ENCODE measurements around the gene AFF1. TPM values are rescaled to one million over a fixed set of nuclear protein-coding genes. Genes with fewer than 3 reads are reported as not detected.

The AFF1 gene
- total RNA-seq, 2 experiments from 2014 or later: 47.3 to 57.8 TPM

DNA sequence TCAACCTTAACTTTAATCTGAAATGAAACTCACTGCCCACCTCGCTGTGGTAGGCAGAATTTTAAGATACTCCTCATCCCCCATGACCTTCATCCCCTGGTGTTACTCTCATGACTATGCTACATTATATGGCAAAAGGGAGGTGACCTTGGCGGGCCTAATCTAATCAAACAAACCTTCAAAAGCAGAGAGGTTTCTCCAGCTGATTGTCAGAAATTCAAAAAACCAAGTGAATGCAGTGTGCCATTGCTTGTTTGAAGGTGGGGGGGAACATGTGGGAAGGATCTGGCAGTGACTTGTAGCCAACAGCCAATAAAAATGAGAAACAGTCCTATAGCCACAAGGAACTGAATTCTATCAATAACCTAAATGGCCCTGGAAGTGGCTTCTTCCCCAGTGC, 237.1 kb downstream of the AFF1 start:
- POLR2A ChIA-PET: no interaction called here
- intact Hi-C loops (cut with DNase I, micrococcal nuclease): no loop called here
- H3K4me3 Mint-ChIP-seq: no peak overlapping the region
- ATAC-seq (no peak), DNase-seq (no peak)
- peaks cover 21% of the 10 kb centered on the region for H3K36me3 Mint-ChIP-seq (ENCODE audit: low read depth)
- no peak overlapping the region for H3K27ac Mint-ChIP-seq
- CTCF ChIA-PET: interaction anchor here (1.4 to 1.6 kb wide), 2 partner anchors 10 to 22 kb away, joined by 5 to 6 read pairs; no protein-coding TSS in a partner anchor
- no peaks in the 10 kb centered on the region for H3K9me3 Mint-ChIP-seq (ENCODE audit: low read depth)
- H3K4me1 Mint-ChIP-seq: peaks cover under 1% of the 10 kb centered on the region
- no peaks in the 10 kb centered on the region for H3K27me3 Mint-ChIP-seq

- intact Hi-C loops (cut with DNase I, micrococcal nuclease): no loop called here
- Mint-ChIP-seq H3K4me1 (no peaks in the 10 kb centered on the region), H3K36me3 (ENCODE audit: low read depth) (peaks cover 21% of the 10 kb centered on the region), H3K27me3 (no peaks in the 10 kb centered on the region), H3K9me3 (ENCODE audit: low read depth) (no peaks in the 10 kb centered on the region), H3K27ac (no peak overlapping the region), H3K4me3 (no peak overlapping the region)
- no peak for ATAC-seq
- DNase-seq: no peak
- CTCF ChIA-PET: no interaction called here
- POLR2A ChIA-PET: interaction anchor here (0.6 kb wide), 1 partner anchor 79 kb away, joined by 4 read pairs; no protein-coding TSS in a partner anchor
These were observed 239.9 kb downstream of the AFF1 start for GRCh38 chr4:87174672-87175071.

GRCh38 chr4:87179751-87180150, 244.9 kb downstream of the AFF1 start:
- intact Hi-C loops (cut with DNase I, micrococcal nuclease): no loop called here
- Mint-ChIP-seq H3K27me3 (no peaks in the 10 kb centered on the region), H3K27ac (no peak overlapping the region), H3K4me3 (no peak overlapping the region), H3K4me1 (no peaks in the 10 kb centered on the region), H3K9me3 (ENCODE audit: low read depth) (no peaks in the 10 kb centered on the region), H3K36me3 (ENCODE audit: low read depth) (peaks cover 11% of the 10 kb centered on the region)
- ChIA-PET CTCF (no interaction called here), POLR2A (interaction anchor here (0.6 kb wide), 1 partner anchor 956 kb away, joined by 5 read pairs; no protein-coding TSS in a partner anchor)
- ATAC-seq (no peak), DNase-seq (no peak)

DNA sequence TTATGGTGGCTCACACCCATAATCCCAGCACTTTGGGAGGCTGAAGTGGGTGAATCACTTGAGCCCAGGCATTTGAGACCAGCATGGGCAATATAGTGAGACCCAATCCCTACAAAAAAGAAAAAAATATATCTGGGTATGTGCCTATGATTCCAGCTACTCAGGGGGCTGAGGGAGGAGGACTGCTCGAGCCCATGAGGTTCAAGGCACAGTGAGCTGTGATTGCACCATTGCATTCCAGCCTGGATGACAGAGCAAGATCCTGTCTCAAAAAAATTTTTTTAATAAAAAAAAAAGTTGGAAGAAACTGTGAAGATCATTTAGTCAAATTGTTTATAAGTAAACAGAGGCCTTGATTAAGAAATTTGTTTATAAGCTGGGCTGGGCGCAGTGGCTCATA, 246.0 kb downstream of the AFF1 start:
- Mint-ChIP-seq H3K9me3 (ENCODE audit: low read depth) (no peaks in the 10 kb centered on the region), H3K27ac (no peak overlapping the region), H3K36me3 (ENCODE audit: low read depth) (peaks cover 8% of the 10 kb centered on the region), H3K27me3 (no peaks in the 10 kb centered on the region), H3K4me1 (no peaks in the 10 kb centered on the region), H3K4me3 (no peak overlapping the region)
- no peak for ATAC-seq
- intact Hi-C loops (cut with DNase I, micrococcal nuclease): no loop called here
- DNase-seq: no peak
- CTCF ChIA-PET: no interaction called here
- POLR2A ChIA-PET: interaction anchor here (0.7 kb wide), 2 partner anchors 10 to 220 kb away, joined by 3 to 5 read pairs; no protein-coding TSS in a partner anchor

DNA sequence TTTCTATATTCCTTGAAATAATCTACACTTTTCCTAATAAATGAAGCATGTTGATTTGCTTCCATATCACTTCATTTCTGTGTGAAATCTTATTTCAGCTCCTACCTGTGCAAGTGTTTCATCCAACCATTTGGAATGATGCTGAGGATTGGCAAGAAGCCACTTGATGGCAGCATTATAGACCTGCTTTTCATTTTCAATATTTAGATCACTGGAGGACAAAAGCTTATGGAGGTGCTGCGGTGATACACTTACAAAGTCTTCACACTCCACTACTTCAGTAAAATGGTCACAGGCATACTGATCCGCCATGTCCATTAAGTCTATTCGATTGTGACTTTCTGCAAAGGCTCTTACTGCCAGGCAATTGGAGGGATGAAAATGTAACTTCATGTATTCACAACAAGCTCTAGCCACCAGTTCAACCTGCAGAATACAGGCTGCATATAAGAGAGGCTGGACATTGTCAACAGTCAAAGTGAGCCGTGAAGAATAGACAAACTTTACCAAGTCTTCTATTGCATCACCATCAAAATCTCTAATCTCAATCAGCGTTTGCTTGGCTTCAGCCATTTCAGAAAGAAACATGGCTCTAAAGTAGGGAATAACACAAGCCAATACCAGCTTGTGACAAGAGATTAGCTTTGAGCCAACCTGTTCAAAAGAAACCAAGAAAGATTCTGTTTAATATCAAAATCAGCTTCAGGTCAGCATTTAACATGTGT, 250.5 kb downstream of the AFF1 start:
- CTCF ChIA-PET: interaction anchor here (1.4 kb wide), 1 partner anchor 18 kb away, joined by 4 read pairs; no protein-coding TSS in a partner anchor
- POLR2A ChIA-PET: interaction anchor here (0.6 kb wide), 1 partner anchor 52 kb away, joined by 4 read pairs; no protein-coding TSS in a partner anchor
- H3K27ac Mint-ChIP-seq: no peak overlapping the region
- H3K9me3 Mint-ChIP-seq (ENCODE audit: low read depth): no peaks in the 10 kb centered on the region
- intact Hi-C loops (cut with DNase I, micrococcal nuclease): no loop called here
- H3K4me1 Mint-ChIP-seq: no peaks in the 10 kb centered on the region
- peaks cover 1% of the 10 kb centered on the region for H3K36me3 Mint-ChIP-seq (ENCODE audit: low read depth)
- H3K27me3 Mint-ChIP-seq: no peaks in the 10 kb centered on the region
- no peak overlapping the region for H3K4me3 Mint-ChIP-seq
- ATAC-seq: no peak
- DNase-seq: no peak

DNA sequence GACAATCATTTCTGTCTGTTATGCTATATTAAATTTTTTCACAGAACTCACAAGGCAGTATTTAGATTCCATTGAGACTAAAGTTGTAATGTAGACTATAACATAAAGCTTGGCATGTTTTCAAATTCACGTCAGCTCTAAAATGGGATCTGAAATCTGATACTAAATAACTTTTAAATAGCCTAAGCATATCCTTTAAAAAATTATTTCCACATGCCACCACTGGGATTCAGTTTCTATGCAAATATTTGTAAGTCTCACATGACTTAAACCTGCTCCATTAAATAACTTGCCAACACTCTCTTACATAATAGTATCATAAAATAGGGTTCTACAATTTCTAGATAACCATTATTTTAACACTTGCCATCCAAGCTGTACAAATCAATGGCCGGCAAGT, 253.2 kb downstream of the AFF1 start:
- Mint-ChIP-seq H3K36me3 (ENCODE audit: low read depth) (peaks cover 6% of the 10 kb centered on the region), H3K27ac (no peak overlapping the region), H3K9me3 (ENCODE audit: low read depth) (no peaks in the 10 kb centered on the region), H3K4me1 (no peaks in the 10 kb centered on the region), H3K27me3 (no peaks in the 10 kb centered on the region), H3K4me3 (no peak overlapping the region)
- no peak for ATAC-seq
- ChIA-PET CTCF (no interaction called here), POLR2A (no interaction called here)
- intact Hi-C loops (cut with DNase I, micrococcal nuclease): no loop called here
- DNase-seq: no peak

DNA sequence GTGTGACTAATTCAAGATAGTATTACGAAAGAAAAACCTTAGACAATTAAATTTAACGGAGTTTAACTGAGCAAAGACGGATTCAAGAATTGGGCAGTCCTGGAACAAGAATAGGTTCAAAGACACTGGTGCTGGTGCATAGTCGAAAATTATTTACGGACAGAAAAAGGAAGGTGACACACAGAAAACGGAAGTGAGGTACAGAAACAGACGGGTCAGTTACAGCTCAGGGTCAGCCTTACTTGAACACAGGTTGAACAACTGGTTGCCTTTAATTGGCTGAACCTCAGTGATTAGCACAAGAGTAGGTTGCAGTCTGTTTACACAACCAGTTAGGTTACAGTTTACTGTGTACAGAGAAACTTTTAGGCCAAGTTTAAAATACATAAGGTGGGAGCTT, 254.1 kb downstream of the AFF1 start:
- POLR2A ChIA-PET: no interaction called here
- Mint-ChIP-seq H3K4me1 (no peaks in the 10 kb centered on the region), H3K27me3 (no peaks in the 10 kb centered on the region), H3K4me3 (no peak overlapping the region), H3K9me3 (ENCODE audit: low read depth) (no peaks in the 10 kb centered on the region), H3K36me3 (ENCODE audit: low read depth) (peaks cover 6% of the 10 kb centered on the region), H3K27ac (no peak overlapping the region)
- DNase-seq (no peak), ATAC-seq (no peak)
- intact Hi-C loops (cut with DNase I, micrococcal nuclease): no loop called here
- CTCF ChIA-PET: interaction anchor here (1.0 kb wide), 1 partner anchor 96 kb away, joined by 3 read pairs; no protein-coding TSS in a partner anchor

Other genes with a start within 250 kb of the AFF1 start
- not detected for gene SLC10A6, start 85.6 kb upstream of the AFF1 start, total RNA-seq
- gene C4orf36, start 42.6 kb upstream of the AFF1 start, total RNA-seq: not detected